AG08395 (cell line): ENCODE data around the gene EZR.

ENCODE experiments used
- DNase-seq: peaks from one replicate; pipeline ENCODE4 v3.0.0; 2012; ENCODE audit warnings: mixed read lengths, low spot score

The EZR gene

GRCh38 chr6:158819213-158819976 lies at the start of gene EZR:
Gene EZR, minus strand, starts transcription at chr6:158819368. Its CDS starts 1,275 bp downstream, at chr6:158818093.
- peak; percentile 81 for DNase-seq

- DNase-seq: no peak
Measured at GRCh38 chr6:158868122-158868480, 48.9 kb upstream of the EZR start.

- DNase-seq: no peak
Measured at GRCh38 chr6:158867381-158868121, 48.4 kb upstream of the EZR start.

- no peak for DNase-seq
Measured at GRCh38 chr6:158865769-158866168, 46.6 kb upstream of the EZR start.

- peak; percentile 62 for DNase-seq
Measured at GRCh38 chr6:158863646-158864045, 44.5 kb upstream of the EZR start.

GRCh38 chr6:158861686-158862381 lies 42.7 kb upstream of the EZR start:
- no peak for DNase-seq

- no peak for DNase-seq
Measured at GRCh38 chr6:158860279-158860865, 41.2 kb upstream of the EZR start.

- DNase-seq: no peak
Measured at GRCh38 chr6:158856261-158856660, 37.1 kb upstream of the EZR start.

- DNase-seq: no peak
Measured at GRCh38 chr6:158854214-158855101, 35.3 kb upstream of the EZR start.

- no peak for DNase-seq
Measured at GRCh38 chr6:158853880-158854213, 34.7 kb upstream of the EZR start.

GRCh38 chr6:158853072-158853879 lies 34.1 kb upstream of the EZR start:
- peak; percentile 84 for DNase-seq

GRCh38 chr6:158852312-158853071 lies 33.3 kb upstream of the EZR start:
- DNase-seq: no peak

GRCh38 chr6:158850807-158851115 lies 31.6 kb upstream of the EZR start:
- peak; percentile 49 for DNase-seq

- DNase-seq: peak; percentile 89
Measured at GRCh38 chr6:158849899-158850806, 31.0 kb upstream of the EZR start.

- DNase-seq: no peak
Measured at GRCh38 chr6:158848490-158848895, 29.3 kb upstream of the EZR start.

- no peak for DNase-seq
Measured at GRCh38 chr6:158847786-158848185, 28.6 kb upstream of the EZR start.

- no peak for DNase-seq
Measured at GRCh38 chr6:158847012-158847529, 27.9 kb upstream of the EZR start.

- no peak for DNase-seq
Measured at GRCh38 chr6:158843751-158844683, 24.8 kb upstream of the EZR start.
